ENCODE data around the gene IRF2. TPM values are rescaled to one million over a fixed set of nuclear protein-coding genes. Genes with fewer than 3 reads are reported as not detected.

IRF2 gene
- total RNA-seq, 1 donor from 2014 or later = 16.1 TPM

DNA sequence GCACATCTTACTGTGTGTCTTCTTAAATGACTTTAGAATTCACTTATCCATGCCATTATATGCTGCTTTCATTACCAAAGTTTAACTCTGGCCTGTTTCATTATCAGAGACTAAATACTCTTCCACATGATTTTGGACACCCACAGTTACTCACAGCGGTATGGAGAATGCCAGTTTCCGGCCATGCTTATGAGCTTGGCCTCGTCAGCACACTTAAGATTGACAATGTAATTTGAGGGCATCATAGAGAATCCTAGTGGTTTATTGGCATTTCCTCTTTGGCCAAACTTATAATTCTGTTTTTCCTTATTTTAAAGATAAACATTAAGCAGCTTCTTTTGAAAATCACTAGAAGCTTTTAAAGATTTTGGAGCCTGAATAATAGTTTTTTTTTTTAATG lies 104.5 kb downstream of the IRF2 start:
- no peak for DNase-seq (ENCODE audit: low spot score)
- peaks cover 4% of the 10 kb centered on the region for H3F3A ChIP-seq (ENCODE audit: low read depth)
- no peak overlapping the region for H2AFZ ChIP-seq (replicated peaks)
- H3K27me3 ChIP-seq = no peaks in the 10 kb centered on the region
- H3K27ac ChIP-seq = no peak overlapping the region
- H3K4me2 ChIP-seq = no peak overlapping the region
- H4K20me1 ChIP-seq (ENCODE audit: low read depth) = no peaks in the 10 kb centered on the region
- Mint-ChIP-seq H3K4me1 (peaks cover 10% of the 10 kb centered on the region), H3K4me3 (no peak overlapping the region), H3K27ac (no peak overlapping the region), H3K9me3 (no peaks in the 10 kb centered on the region), H3K27me3 (ENCODE audit: insufficient read depth, low read depth) (peaks cover 2% of the 10 kb centered on the region), H3K36me3 (no peaks in the 10 kb centered on the region)
- no peak overlapping the region for H3K4me3 ChIP-seq
- TF ChIP-seq EZH2 (IDR thresholded peaks at IDR 0.05) (no peak), EZH2phosphoT487 (IDR thresholded peaks at IDR 0.05) (no peak)
- TF ChIP-seq, protein P1, sequence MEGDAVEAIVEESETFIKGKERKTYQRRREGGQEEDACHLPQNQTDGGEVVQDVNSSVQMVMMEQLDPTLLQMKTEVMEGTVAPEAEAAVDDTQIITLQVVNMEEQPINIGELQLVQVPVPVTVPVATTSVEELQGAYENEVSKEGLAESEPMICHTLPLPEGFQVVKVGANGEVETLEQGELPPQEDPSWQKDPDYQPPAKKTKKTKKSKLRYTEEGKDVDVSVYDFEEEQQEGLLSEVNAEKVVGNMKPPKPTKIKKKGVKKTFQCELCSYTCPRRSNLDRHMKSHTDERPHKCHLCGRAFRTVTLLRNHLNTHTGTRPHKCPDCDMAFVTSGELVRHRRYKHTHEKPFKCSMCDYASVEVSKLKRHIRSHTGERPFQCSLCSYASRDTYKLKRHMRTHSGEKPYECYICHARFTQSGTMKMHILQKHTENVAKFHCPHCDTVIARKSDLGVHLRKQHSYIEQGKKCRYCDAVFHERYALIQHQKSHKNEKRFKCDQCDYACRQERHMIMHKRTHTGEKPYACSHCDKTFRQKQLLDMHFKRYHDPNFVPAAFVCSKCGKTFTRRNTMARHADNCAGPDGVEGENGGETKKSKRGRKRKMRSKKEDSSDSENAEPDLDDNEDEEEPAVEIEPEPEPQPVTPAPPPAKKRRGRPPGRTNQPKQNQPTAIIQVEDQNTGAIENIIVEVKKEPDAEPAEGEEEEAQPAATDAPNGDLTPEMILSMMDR (IDR thresholded peaks at IDR 0.05) = no peak
- H3K79me2 ChIP-seq (ENCODE audit: low read depth) = no peaks in the 10 kb centered on the region
- no peak overlapping the region for H3K9ac ChIP-seq
- H3K36me3 ChIP-seq = no peaks in the 10 kb centered on the region
- no peaks in the 10 kb centered on the region for H3K9me3 ChIP-seq (ENCODE audit: low read depth)
- no peaks in the 10 kb centered on the region for H3K4me1 ChIP-seq

GRCh38 chr4:184368731-184369130 lies 105.6 kb downstream of the IRF2 start:
- Histone ChIP-seq H3K9me3 (ENCODE audit: low read depth) (no peaks in the 10 kb centered on the region), H3K36me3 (no peaks in the 10 kb centered on the region), H3K4me3 (no peak overlapping the region), H3F3A (ENCODE audit: low read depth) (peaks cover 4% of the 10 kb centered on the region), H3K79me2 (ENCODE audit: low read depth) (no peaks in the 10 kb centered on the region), H3K9ac (no peak overlapping the region), H4K20me1 (ENCODE audit: low read depth) (no peaks in the 10 kb centered on the region), H3K27me3 (no peaks in the 10 kb centered on the region), H2AFZ (replicated peaks) (no peak overlapping the region), H3K27ac (no peak overlapping the region), H3K4me1 (no peaks in the 10 kb centered on the region), H3K4me2 (no peak overlapping the region)
- H3K27ac Mint-ChIP-seq = no peak overlapping the region
- H3K4me3 Mint-ChIP-seq = no peak overlapping the region
- H3K27me3 Mint-ChIP-seq (ENCODE audit: insufficient read depth, low read depth) = peaks cover 7% of the 10 kb centered on the region
- no peaks in the 10 kb centered on the region for H3K9me3 Mint-ChIP-seq
- peaks cover 10% of the 10 kb centered on the region for H3K4me1 Mint-ChIP-seq
- H3K36me3 Mint-ChIP-seq = no peaks in the 10 kb centered on the region
- no peak for DNase-seq (ENCODE audit: low spot score)
- TF ChIP-seq, protein P1 (IDR thresholded peaks at IDR 0.05) = no peak
- TF ChIP-seq EZH2 (IDR thresholded peaks at IDR 0.05) (no peak), EZH2phosphoT487 (IDR thresholded peaks at IDR 0.05) (no peak)

- no peak overlapping the region for H3K27ac Mint-ChIP-seq
- Histone ChIP-seq H4K20me1 (ENCODE audit: low read depth) (no peaks in the 10 kb centered on the region), H3K27me3 (no peaks in the 10 kb centered on the region), H2AFZ (replicated peaks) (no peak overlapping the region), H3K9ac (no peak overlapping the region), H3K9me3 (ENCODE audit: low read depth) (no peaks in the 10 kb centered on the region), H3K4me1 (no peaks in the 10 kb centered on the region), H3K4me3 (no peak overlapping the region), H3K79me2 (ENCODE audit: low read depth) (no peaks in the 10 kb centered on the region), H3F3A (ENCODE audit: low read depth) (peaks cover 4% of the 10 kb centered on the region), H3K36me3 (no peaks in the 10 kb centered on the region), H3K4me2 (no peak overlapping the region), H3K27ac (no peak overlapping the region)
- H3K4me1 Mint-ChIP-seq = peaks cover 10% of the 10 kb centered on the region
- TF ChIP-seq EZH2phosphoT487 (IDR thresholded peaks at IDR 0.05) (no peak), EZH2 (IDR thresholded peaks at IDR 0.05) (no peak)
- TF ChIP-seq, protein P1 (IDR thresholded peaks at IDR 0.05) = no peak
- no peaks in the 10 kb centered on the region for H3K36me3 Mint-ChIP-seq
- H3K9me3 Mint-ChIP-seq = no peaks in the 10 kb centered on the region
- H3K27me3 Mint-ChIP-seq (ENCODE audit: insufficient read depth, low read depth) = peaks cover 7% of the 10 kb centered on the region
- no peak for DNase-seq (ENCODE audit: low spot score)
- H3K4me3 Mint-ChIP-seq = no peak overlapping the region
These were observed 106.1 kb downstream of the IRF2 start for GRCh38 chr4:184368290-184368689.

Data from neural progenitor cell (in vitro differentiated cells).